Measurements from ENCODE around the gene DPH2.

- TF ChIP-seq CTCF (IDR thresholded peaks at IDR 0.05): no peak
- no peak for TF ChIP-seq POLR2AphosphoS5 (IDR thresholded peaks at IDR 0.05)
These were observed 27.6 kb downstream of the DPH2 start for GRCh38 chr1:43997295-43997999.

Measured in prostate gland (tissue), 2 donors.